Heart left ventricle (tissue), 13 donors: ENCODE measurements around the gene GNPDA1.

Source experiments
- CTCF ChIP-seq, 12 donors: fragments of 200-600 bp; sonication (generic) in 4 of 12; IDR thresholded peaks; one replicate each; pipeline versions ENCODE4 v1.5.0 to v1.8.0; 2018 to 2022; ENCODE audit warnings: antibody characterized with exemption in 12 of 12, mild to moderate bottlenecking in 5 of 12
- POLR2A ChIP-seq, 2 donors: fragments of 450-650 bp; IDR thresholded peaks; one replicate each; pipeline ENCODE4 v1.6.1; 2017; ENCODE audit warnings: antibody characterized with exemption in 2 of 2, mild to moderate bottlenecking in 2 of 2, moderate library complexity in 2 of 2
- donor health status: ischemic (EF 13 %, LVEDD 7.1; RV severe dilation, severe dysfunction).
- donor health status: DM: no; HTN: yes; CAD: no.
- donor health status: DM: no; HTN: no; CAD: no.
- donor health status: ischemic (EF 25% LVEDD 6.9; RV normal size, moderate dysfunction).
- donor health status: ischemic (EF 25% LVEDD 5.7; RV mildly dilated, moderate dysfunction).
- donor health status: ischemic (EF 35%, LVEDD 5.7; RV mildly dilated, moderate dysfunction).
- donor health status: nonischemic (EF 11% LVEDD 7.7; RV severe dilation, severe dysfunction).
- donor health status: DM: yes; HTN: yes; CAD: no.
- donor health status: PGD.
- donor health status: ischemic (EF 29% LVEDD 5.4; RV normal size, mild dysfunction).
- donor health status: nonischemic (EF 23%, LVEDD 6.1; RV moderate dilation, normal function).

GRCh38 chr5:142036918-142037317 is 24.1 kb upstream of the GNPDA1 start:
- TF ChIP-seq POLR2A (IDR thresholded peaks at IDR 0.05) (no peak), CTCF (IDR thresholded peaks at IDR 0.05) (no peak)
